ENCODE data around the gene ZNF507. TPM values are rescaled to one million over a fixed set of nuclear protein-coding genes. Genes with fewer than 3 reads are reported as not detected.

ZNF507 gene
- total RNA-seq, 2 donors from 2014 or later: 19.0 to 37.5 TPM

DNA sequence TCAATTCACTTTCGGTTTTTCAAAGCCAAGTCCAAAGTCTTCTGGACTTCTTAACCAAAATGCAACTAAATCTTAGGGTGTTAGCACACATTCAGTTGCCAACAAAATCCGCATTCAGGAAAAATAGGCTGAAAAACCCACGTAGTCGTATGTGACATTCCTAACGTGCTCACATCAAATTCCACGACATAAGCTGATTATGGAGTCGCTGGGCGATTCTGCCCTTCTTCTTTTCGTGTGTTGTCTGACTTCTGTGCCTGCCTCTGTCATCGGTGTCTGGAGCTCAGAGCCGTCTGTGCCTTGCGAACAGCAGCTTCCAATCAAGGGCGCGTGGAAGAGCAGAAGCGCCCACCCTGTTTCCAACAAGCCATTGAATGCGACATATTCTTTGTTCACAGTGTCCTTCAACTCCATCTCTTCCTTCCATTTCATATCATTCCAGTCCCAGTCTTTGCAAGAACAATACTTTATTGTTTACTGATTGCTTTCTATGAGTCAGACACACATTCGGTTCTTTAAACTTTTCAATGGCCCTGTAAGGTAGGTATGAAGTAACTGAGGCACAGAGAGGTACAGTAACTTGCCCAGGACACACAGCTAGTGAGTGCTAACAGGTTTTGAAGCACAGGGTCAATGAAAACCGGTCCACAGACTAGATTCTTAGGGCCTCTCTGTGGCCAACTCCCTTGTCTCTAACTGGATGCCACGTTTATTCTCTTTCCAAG is 8.2 kb upstream of the ZNF507 start:
- DNase-seq (ENCODE audit: low spot score): no peak
- WGBS: 73% methylated on average over 19 of the region's 19 CpGs
- H3K27me3 ChIP-seq (replicated peaks; ENCODE audit: insufficient read depth): no peaks in the 10 kb centered on the region
- TF ChIP-seq, protein P1, sequence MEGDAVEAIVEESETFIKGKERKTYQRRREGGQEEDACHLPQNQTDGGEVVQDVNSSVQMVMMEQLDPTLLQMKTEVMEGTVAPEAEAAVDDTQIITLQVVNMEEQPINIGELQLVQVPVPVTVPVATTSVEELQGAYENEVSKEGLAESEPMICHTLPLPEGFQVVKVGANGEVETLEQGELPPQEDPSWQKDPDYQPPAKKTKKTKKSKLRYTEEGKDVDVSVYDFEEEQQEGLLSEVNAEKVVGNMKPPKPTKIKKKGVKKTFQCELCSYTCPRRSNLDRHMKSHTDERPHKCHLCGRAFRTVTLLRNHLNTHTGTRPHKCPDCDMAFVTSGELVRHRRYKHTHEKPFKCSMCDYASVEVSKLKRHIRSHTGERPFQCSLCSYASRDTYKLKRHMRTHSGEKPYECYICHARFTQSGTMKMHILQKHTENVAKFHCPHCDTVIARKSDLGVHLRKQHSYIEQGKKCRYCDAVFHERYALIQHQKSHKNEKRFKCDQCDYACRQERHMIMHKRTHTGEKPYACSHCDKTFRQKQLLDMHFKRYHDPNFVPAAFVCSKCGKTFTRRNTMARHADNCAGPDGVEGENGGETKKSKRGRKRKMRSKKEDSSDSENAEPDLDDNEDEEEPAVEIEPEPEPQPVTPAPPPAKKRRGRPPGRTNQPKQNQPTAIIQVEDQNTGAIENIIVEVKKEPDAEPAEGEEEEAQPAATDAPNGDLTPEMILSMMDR (IDR thresholded peaks at IDR 0.05): no peak
- intact Hi-C loops (cut with DNase I): no loop called here
- H3K4me3 ChIP-seq: no peak overlapping the region
- H3K36me3 ChIP-seq: no peaks in the 10 kb centered on the region
- no peaks in the 10 kb centered on the region for H3K4me1 ChIP-seq (replicated peaks)
- H3K9me3 ChIP-seq: no peaks in the 10 kb centered on the region
- H3K27ac ChIP-seq: no peak overlapping the region

DNA sequence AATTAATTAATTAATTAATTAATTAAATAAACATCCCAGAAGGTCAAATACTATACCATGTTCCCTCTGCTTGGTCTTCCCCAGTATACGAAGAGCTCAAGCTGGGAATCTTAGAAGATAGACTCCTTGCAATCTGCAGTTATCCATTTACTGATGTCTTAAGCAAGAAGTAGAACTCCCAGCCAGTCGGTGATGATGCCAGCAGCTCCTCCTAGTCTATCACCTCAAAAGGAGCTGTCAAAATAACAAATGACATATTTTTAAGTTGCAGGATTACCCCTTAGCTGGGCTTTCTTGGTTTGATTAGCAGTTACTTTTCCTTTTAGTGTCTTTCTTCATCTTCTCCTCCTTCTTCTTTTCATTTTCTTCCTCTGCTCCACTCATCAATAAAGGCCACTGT is 6.0 kb upstream of the ZNF507 start:
- DNase-seq (ENCODE audit: low spot score): no peak
- Histone ChIP-seq H3K27me3 (replicated peaks; ENCODE audit: insufficient read depth) (no peaks in the 10 kb centered on the region), H3K4me1 (replicated peaks) (no peaks in the 10 kb centered on the region), H3K27ac (no peak overlapping the region), H3K4me3 (no peak overlapping the region), H3K9me3 (no peaks in the 10 kb centered on the region), H3K36me3 (no peaks in the 10 kb centered on the region)
- 92% methylated on average over 2 of the region's 2 CpGs for WGBS
- TF ChIP-seq POLR2A (IDR thresholded peaks at IDR 0.05): no peak
- TF ChIP-seq POLR2AphosphoS5 (IDR thresholded peaks at IDR 0.05): no peak
- TF ChIP-seq, protein P1 (IDR thresholded peaks at IDR 0.05): no peak
- intact Hi-C loops (cut with DNase I): no loop called here

DNA sequence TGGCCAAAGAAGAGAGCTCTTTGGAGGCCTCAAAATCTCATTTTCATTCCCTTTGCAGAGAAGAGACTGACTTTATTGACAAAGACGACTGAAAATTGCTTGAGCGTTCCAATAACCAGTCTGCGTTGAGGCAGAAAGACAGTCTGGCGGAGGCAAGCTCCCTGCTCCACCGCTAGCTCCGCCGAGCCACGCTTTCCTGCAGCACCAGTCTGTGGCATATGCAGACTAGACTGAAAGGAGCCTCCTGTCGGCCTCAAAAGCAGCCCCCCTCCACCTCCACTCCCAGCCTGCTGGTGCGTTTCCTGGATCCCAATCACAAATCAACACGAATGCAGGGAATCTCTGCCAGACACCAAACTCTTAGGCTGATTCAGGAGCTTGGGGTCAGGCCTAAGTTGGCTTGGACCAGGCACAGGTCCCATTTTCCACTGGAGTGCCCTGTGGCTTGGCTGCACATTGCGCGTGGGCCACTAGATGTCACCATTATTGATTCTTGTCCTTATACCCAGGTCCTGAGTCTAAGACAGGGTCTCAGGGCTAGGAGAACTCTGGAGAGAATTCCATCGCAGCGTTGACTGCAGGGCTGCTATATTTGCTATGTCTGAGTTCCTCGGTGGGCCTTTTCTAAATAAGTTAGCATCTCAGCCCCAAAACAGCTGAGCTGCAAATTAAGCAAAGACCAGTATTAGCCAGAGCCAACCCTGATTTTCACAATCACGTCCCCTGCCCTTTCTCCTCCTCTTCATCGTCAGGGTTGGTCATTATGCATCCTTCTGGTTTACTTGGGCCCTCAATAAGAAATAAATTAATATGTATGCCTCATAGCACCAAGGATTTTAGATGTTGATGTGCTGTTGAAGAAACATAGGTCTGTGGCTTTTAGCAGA is 5.2 kb upstream of the ZNF507 start:
- Histone ChIP-seq H3K4me1 (replicated peaks) (no peaks in the 10 kb centered on the region), H3K27ac (no peak overlapping the region), H3K4me3 (no peak overlapping the region), H3K27me3 (replicated peaks; ENCODE audit: insufficient read depth) (no peaks in the 10 kb centered on the region), H3K36me3 (no peaks in the 10 kb centered on the region), H3K9me3 (no peaks in the 10 kb centered on the region)
- TF ChIP-seq, protein P1 (IDR thresholded peaks at IDR 0.05): peak; percentile 31 to 67 (median 60)
- no peak for TF ChIP-seq POLR2A (IDR thresholded peaks at IDR 0.05)
- peak; percentile 27 for TF ChIP-seq POLR2AphosphoS5 (IDR thresholded peaks at IDR 0.05)
- DNase-seq (ENCODE audit: low spot score): peak; percentile 55
- WGBS: 65% methylated on average over 17 of the region's 18 CpGs
- intact Hi-C loops (cut with DNase I): loop anchor here (10.0 kb wide), 2 partner anchors 235 to 335 kb away; partner anchors contain the start of genes ANKRD27 and RGS9BP

DNA sequence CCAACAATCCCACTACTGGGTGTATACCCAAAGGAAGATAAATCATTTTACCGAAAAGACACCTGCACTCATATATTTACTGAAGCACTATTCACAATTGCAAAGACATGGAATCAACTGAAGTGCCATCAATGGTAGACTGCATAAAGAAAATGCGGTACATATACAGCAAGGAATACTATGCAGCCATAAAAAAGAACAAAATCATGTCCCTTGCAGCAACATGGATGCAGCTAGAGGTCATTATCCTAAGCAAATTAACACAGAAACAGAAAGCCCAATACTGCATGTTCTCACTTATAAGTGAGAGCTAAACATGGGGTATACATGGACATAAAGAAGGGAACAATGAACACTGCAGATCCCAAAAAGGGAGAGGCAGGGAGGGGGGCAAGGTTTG is 2.7 kb upstream of the ZNF507 start:
- intact Hi-C loops (cut with DNase I): loop anchor here (10.0 kb wide), 2 partner anchors 232 to 332 kb away; partner anchors contain the start of genes ANKRD27 and RGS9BP
- H3K4me1 ChIP-seq (replicated peaks): no peaks in the 10 kb centered on the region
- TF ChIP-seq POLR2A (IDR thresholded peaks at IDR 0.05): no peak
- TF ChIP-seq, protein P1 (IDR thresholded peaks at IDR 0.05): no peak
- no peak for TF ChIP-seq POLR2AphosphoS5 (IDR thresholded peaks at IDR 0.05)
- no peaks in the 10 kb centered on the region for H3K27me3 ChIP-seq (replicated peaks; ENCODE audit: insufficient read depth)
- 98% methylated on average over 2 of the region's 2 CpGs for WGBS
- H3K27ac ChIP-seq: no peak overlapping the region
- DNase-seq (ENCODE audit: low spot score): no peak
- H3K4me3 ChIP-seq: no peak overlapping the region
- no peaks in the 10 kb centered on the region for H3K9me3 ChIP-seq
- no peaks in the 10 kb centered on the region for H3K36me3 ChIP-seq
